Measurements from ENCODE around the gene LAMTOR2.

Gene LAMTOR2

GRCh38 chr1:156021093-156021428, 33.5 kb upstream of the LAMTOR2 start:
- peaks cover 16 to 18% of the 10 kb centered on the region in 2 experiments for H3K36me3 ChIP-seq (ENCODE audit: control insufficient read depth in 1 of 2, insufficient read depth in 2 of 2, low read length in 2 of 2)
- no peak for DNase-seq
- H3K4ac ChIP-seq (ENCODE audit: low read depth, low read length): no peak overlapping the region
- no peak overlapping the region for H2BK120ac ChIP-seq (ENCODE audit: insufficient read depth, low read length, poor library complexity)
- peaks cover 6% of the 10 kb centered on the region for H3K79me1 ChIP-seq (ENCODE audit: low read length)
- H3K4me3 ChIP-seq (ENCODE audit: low read depth, low read length): no peak overlapping the region
- H3K9me3 ChIP-seq (ENCODE audit: insufficient read depth, low read depth, low read length): no peaks in the 10 kb centered on the region
- H3K4me2 ChIP-seq (ENCODE audit: low read length): peak overlapping the region; percentile 53
- H3K9ac ChIP-seq (ENCODE audit: low read length): no peak overlapping the region
- H3K23ac ChIP-seq (ENCODE audit: low read length): no peak overlapping the region
- H2BK5ac ChIP-seq (ENCODE audit: low read depth, low read length, poor library complexity): no peak overlapping the region
- no peak overlapping the region for H3K18ac ChIP-seq (ENCODE audit: low read length)
- no peak overlapping the region for H3K14ac ChIP-seq (ENCODE audit: low read length)
- H3K79me2 ChIP-seq (ENCODE audit: control insufficient read depth, insufficient read depth, low read length, poor library complexity): peaks cover 10% of the 10 kb centered on the region
- no peak overlapping the region for H2BK12ac ChIP-seq (ENCODE audit: low read length)
- H3K4me1 ChIP-seq (ENCODE audit: control insufficient read depth in 1 of 2, insufficient read depth in 2 of 2, low read length in 2 of 2): peaks cover 4% of the 10 kb centered on the region in 2 experiments
- WGBS (ENCODE audit: extremely low coverage, insufficient coverage, insufficient read length): no CpG with 5 or more reads among the region's 4 CpGs
- H4K8ac ChIP-seq (ENCODE audit: low read depth, low read length): no peak overlapping the region
- H4K91ac ChIP-seq (ENCODE audit: low read depth, low read length): no peak overlapping the region
- no peaks in the 10 kb centered on the region for H3K27me3 ChIP-seq (ENCODE audit: insufficient read depth, low read length)
- H2AK5ac ChIP-seq (ENCODE audit: low read length): no peak overlapping the region
- no peak overlapping the region for H4K12ac ChIP-seq (ENCODE audit: low read depth, low read length)
- no peak overlapping the region for H2AFZ ChIP-seq (ENCODE audit: insufficient read depth, low read length, poor library complexity)
- no peak overlapping the region for H3K27ac ChIP-seq (ENCODE audit: low read depth, low read length)

GRCh38 chr1:156021954-156022353, 32.6 kb upstream of the LAMTOR2 start:
- Histone ChIP-seq H4K12ac (ENCODE audit: low read depth, low read length) (no peak overlapping the region), H3K36me3 (ENCODE audit: control insufficient read depth in 1 of 2, insufficient read depth in 2 of 2, low read length in 2 of 2) (peaks cover 13 to 15% of the 10 kb centered on the region in 2 experiments), H3K4ac (ENCODE audit: low read depth, low read length) (no peak overlapping the region), H3K4me3 (ENCODE audit: low read depth, low read length) (no peak overlapping the region), H3K23ac (ENCODE audit: low read length) (no peak overlapping the region), H3K27me3 (ENCODE audit: insufficient read depth, low read length) (no peaks in the 10 kb centered on the region), H3K79me1 (ENCODE audit: low read length) (peaks cover 6% of the 10 kb centered on the region), H3K79me2 (ENCODE audit: control insufficient read depth, insufficient read depth, low read length, poor library complexity) (peaks cover 10% of the 10 kb centered on the region), H3K18ac (ENCODE audit: low read length) (no peak overlapping the region), H3K14ac (ENCODE audit: low read length) (no peak overlapping the region), H3K27ac (ENCODE audit: low read depth, low read length) (no peak overlapping the region), H2AK5ac (ENCODE audit: low read length) (no peak overlapping the region), H3K4me1 (ENCODE audit: control insufficient read depth in 1 of 2, insufficient read depth in 2 of 2, low read length in 2 of 2) (peaks cover 4% of the 10 kb centered on the region in 2 experiments), H4K8ac (ENCODE audit: low read depth, low read length) (no peak overlapping the region), H2BK5ac (ENCODE audit: low read depth, low read length, poor library complexity) (no peak overlapping the region), H2BK12ac (ENCODE audit: low read length) (no peak overlapping the region), H4K91ac (ENCODE audit: low read depth, low read length) (no peak overlapping the region), H3K4me2 (ENCODE audit: low read length) (no peak overlapping the region), H3K9ac (ENCODE audit: low read length) (no peak overlapping the region), H2BK120ac (ENCODE audit: insufficient read depth, low read length, poor library complexity) (no peak overlapping the region), H2AFZ (ENCODE audit: insufficient read depth, low read length, poor library complexity) (no peak overlapping the region), H3K9me3 (ENCODE audit: insufficient read depth, low read depth, low read length) (no peaks in the 10 kb centered on the region)
- DNase-seq: no peak
- no CpG with 5 or more reads among the region's 2 CpGs for WGBS (ENCODE audit: extremely low coverage, insufficient coverage, insufficient read length)

GRCh38 chr1:156024801-156025200, 29.8 kb upstream of the LAMTOR2 start:
- Histone ChIP-seq H2AK5ac (ENCODE audit: low read length) (no peak overlapping the region), H2AFZ (ENCODE audit: insufficient read depth, low read length, poor library complexity) (no peak overlapping the region), H4K12ac (ENCODE audit: low read depth, low read length) (no peak overlapping the region), H3K9me3 (ENCODE audit: insufficient read depth, low read depth, low read length) (no peaks in the 10 kb centered on the region), H3K4me3 (ENCODE audit: low read depth, low read length) (no peak overlapping the region), H3K79me2 (ENCODE audit: control insufficient read depth, insufficient read depth, low read length, poor library complexity) (peaks cover 9% of the 10 kb centered on the region), H4K91ac (ENCODE audit: low read depth, low read length) (no peak overlapping the region), H3K9ac (ENCODE audit: low read length) (no peak overlapping the region), H3K36me3 (ENCODE audit: control insufficient read depth in 1 of 2, insufficient read depth in 2 of 2, low read length in 2 of 2) (peaks cover 0 to 1% of the 10 kb centered on the region in 2 experiments), H3K4me1 (ENCODE audit: control insufficient read depth in 1 of 2, insufficient read depth in 2 of 2, low read length in 2 of 2) (peaks cover 3% of the 10 kb centered on the region in 2 experiments), H3K14ac (ENCODE audit: low read length) (no peak overlapping the region), H3K27me3 (ENCODE audit: insufficient read depth, low read length) (no peaks in the 10 kb centered on the region), H3K4ac (ENCODE audit: low read depth, low read length) (no peak overlapping the region), H3K23ac (ENCODE audit: low read length) (no peak overlapping the region), H2BK120ac (ENCODE audit: insufficient read depth, low read length, poor library complexity) (no peak overlapping the region), H4K8ac (ENCODE audit: low read depth, low read length) (no peak overlapping the region), H3K18ac (ENCODE audit: low read length) (no peak overlapping the region), H3K27ac (ENCODE audit: low read depth, low read length) (no peak overlapping the region), H2BK12ac (ENCODE audit: low read length) (no peak overlapping the region), H3K79me1 (ENCODE audit: low read length) (peaks cover 6% of the 10 kb centered on the region), H2BK5ac (ENCODE audit: low read depth, low read length, poor library complexity) (no peak overlapping the region), H3K4me2 (ENCODE audit: low read length) (no peak overlapping the region)
- DNase-seq: no peak
- WGBS (ENCODE audit: extremely low coverage, insufficient coverage, insufficient read length): no CpG with 5 or more reads among the region's 5 CpGs

DNA sequence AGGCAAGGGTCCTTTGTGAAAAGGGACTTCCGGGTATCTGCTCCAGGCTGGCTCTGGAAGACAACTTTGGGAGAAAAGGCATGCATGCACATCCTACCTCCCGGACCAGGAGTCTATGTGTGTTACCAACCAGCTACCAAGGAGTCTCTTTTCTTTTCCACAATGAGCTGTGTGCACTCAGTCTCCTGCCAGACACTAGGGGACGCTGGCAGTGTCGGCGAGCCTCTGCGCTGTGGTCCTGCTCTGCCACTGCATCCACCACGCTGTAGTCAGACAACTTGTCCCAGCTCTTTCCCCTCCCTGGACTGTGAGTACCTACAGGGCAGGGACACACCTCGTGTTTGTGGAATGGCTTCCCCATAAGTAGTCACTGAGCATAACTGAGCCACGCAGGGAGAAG, 28.7 kb upstream of the LAMTOR2 start:
- no peak overlapping the region for H3K9ac ChIP-seq (ENCODE audit: low read length)
- no peak overlapping the region for H3K27ac ChIP-seq (ENCODE audit: low read depth, low read length)
- no peak overlapping the region for H4K91ac ChIP-seq (ENCODE audit: low read depth, low read length)
- no peak overlapping the region for H4K8ac ChIP-seq (ENCODE audit: low read depth, low read length)
- no peak overlapping the region for H2BK5ac ChIP-seq (ENCODE audit: low read depth, low read length, poor library complexity)
- no peak overlapping the region for H3K4me2 ChIP-seq (ENCODE audit: low read length)
- no peak overlapping the region for H3K4me3 ChIP-seq (ENCODE audit: low read depth, low read length)
- H3K36me3 ChIP-seq (ENCODE audit: control insufficient read depth in 1 of 2, insufficient read depth in 2 of 2, low read length in 2 of 2): no peaks in the 10 kb centered on the region
- H3K79me2 ChIP-seq (ENCODE audit: control insufficient read depth, insufficient read depth, low read length, poor library complexity): no peaks in the 10 kb centered on the region
- H3K4me1 ChIP-seq (ENCODE audit: control insufficient read depth in 1 of 2, insufficient read depth in 2 of 2, low read length in 2 of 2): no peaks in the 10 kb centered on the region
- no peak overlapping the region for H3K23ac ChIP-seq (ENCODE audit: low read length)
- H4K12ac ChIP-seq (ENCODE audit: low read depth, low read length): no peak overlapping the region
- H3K4ac ChIP-seq (ENCODE audit: low read depth, low read length): no peak overlapping the region
- H2AK5ac ChIP-seq (ENCODE audit: low read length): no peak overlapping the region
- H3K14ac ChIP-seq (ENCODE audit: low read length): no peak overlapping the region
- no peaks in the 10 kb centered on the region for H3K9me3 ChIP-seq (ENCODE audit: insufficient read depth, low read depth, low read length)
- no peak overlapping the region for H2BK120ac ChIP-seq (ENCODE audit: insufficient read depth, low read length, poor library complexity)
- H3K79me1 ChIP-seq (ENCODE audit: low read length): no peaks in the 10 kb centered on the region
- no peak overlapping the region for H3K18ac ChIP-seq (ENCODE audit: low read length)
- no CpG with 5 or more reads among the region's 9 CpGs for WGBS (ENCODE audit: extremely low coverage, insufficient coverage, insufficient read length)
- H2BK12ac ChIP-seq (ENCODE audit: low read length): no peak overlapping the region
- no peaks in the 10 kb centered on the region for H3K27me3 ChIP-seq (ENCODE audit: insufficient read depth, low read length)
- H2AFZ ChIP-seq (ENCODE audit: insufficient read depth, low read length, poor library complexity): peak overlapping the region; percentile 4
- peak; percentile 57 to 71 for DNase-seq
